Activated T-cell treated with anti-CD3 and anti-CD28 coated beads for 4 hours (primary cell): ENCODE data around the gene MAPK14.
"Not testable (repeated sequence)": the region's sequence is repeated elsewhere in the genome, so short reads cannot be mapped to it uniquely, and the experiment has no call there.

Experiments
- DNase-seq: peaks from one replicate; pipeline ENCODE4 v3.0.0-alpha.2; 2020

The MAPK14 gene

GRCh38 chr6:36124346-36124745, 96.7 kb downstream of the MAPK14 start:
- not testable (repeated sequence) for DNase-seq

- no peak for DNase-seq
Observed at GRCh38 chr6:36124881-36125280, 97.3 kb downstream of the MAPK14 start.

GRCh38 chr6:36125575-36125974, 98.0 kb downstream of the MAPK14 start:
- DNase-seq, result no peak

- DNase-seq, result no peak
Observed at GRCh38 chr6:36126121-36126520, 98.5 kb downstream of the MAPK14 start.

- DNase-seq, result no peak
Observed at GRCh38 chr6:36126553-36127458, 99.2 kb downstream of the MAPK14 start.

GRCh38 chr6:36127462-36128016, 99.9 kb downstream of the MAPK14 start:
- no peak for DNase-seq

- DNase-seq, result no peak
Observed at GRCh38 chr6:36128073-36128472, 100.5 kb downstream of the MAPK14 start.

GRCh38 chr6:36128793-36129192, 101.2 kb downstream of the MAPK14 start:
- no peak for DNase-seq

- DNase-seq, result not testable (repeated sequence)
Observed at GRCh38 chr6:36129334-36129733, 101.7 kb downstream of the MAPK14 start.

GRCh38 chr6:36129941-36130666, 102.5 kb downstream of the MAPK14 start, which contains the start of gene MAPK13:
MAPK13 (plus strand) TSS chr6:36130513; CDS start chr6:36130583, 70 bp downstream.
- DNase-seq, result no peak

- peak; percentile 55 for DNase-seq
Observed at GRCh38 chr6:36130667-36131510, 103.3 kb downstream of the MAPK14 start.

GRCh38 chr6:36131511-36132245, 104.1 kb downstream of the MAPK14 start:
- peak; percentile 34 for DNase-seq

GRCh38 chr6:36132246-36132895, 104.8 kb downstream of the MAPK14 start:
- no peak for DNase-seq

GRCh38 chr6:36133148-36133547, 105.5 kb downstream of the MAPK14 start:
- DNase-seq, result no peak

- DNase-seq, result no peak
Observed at GRCh38 chr6:36133912-36134311, 106.3 kb downstream of the MAPK14 start.

- no peak for DNase-seq
Observed at GRCh38 chr6:36135053-36135731, 107.6 kb downstream of the MAPK14 start.

- no peak for DNase-seq
Observed at GRCh38 chr6:36136034-36136433, 108.4 kb downstream of the MAPK14 start.

GRCh38 chr6:36136551-36136950, 108.9 kb downstream of the MAPK14 start:
- DNase-seq, result no peak

- no peak for DNase-seq
Observed at GRCh38 chr6:36138667-36139066, 111.1 kb downstream of the MAPK14 start.

GRCh38 chr6:36139431-36139830, 111.8 kb downstream of the MAPK14 start:
- no peak for DNase-seq
